Measurements from ENCODE around the gene VKORC1.
"Not testable (repeated sequence)": the region's sequence is repeated elsewhere in the genome, so short reads cannot be mapped to it uniquely, and the experiment has no call there.

VKORC1 gene

DNA sequence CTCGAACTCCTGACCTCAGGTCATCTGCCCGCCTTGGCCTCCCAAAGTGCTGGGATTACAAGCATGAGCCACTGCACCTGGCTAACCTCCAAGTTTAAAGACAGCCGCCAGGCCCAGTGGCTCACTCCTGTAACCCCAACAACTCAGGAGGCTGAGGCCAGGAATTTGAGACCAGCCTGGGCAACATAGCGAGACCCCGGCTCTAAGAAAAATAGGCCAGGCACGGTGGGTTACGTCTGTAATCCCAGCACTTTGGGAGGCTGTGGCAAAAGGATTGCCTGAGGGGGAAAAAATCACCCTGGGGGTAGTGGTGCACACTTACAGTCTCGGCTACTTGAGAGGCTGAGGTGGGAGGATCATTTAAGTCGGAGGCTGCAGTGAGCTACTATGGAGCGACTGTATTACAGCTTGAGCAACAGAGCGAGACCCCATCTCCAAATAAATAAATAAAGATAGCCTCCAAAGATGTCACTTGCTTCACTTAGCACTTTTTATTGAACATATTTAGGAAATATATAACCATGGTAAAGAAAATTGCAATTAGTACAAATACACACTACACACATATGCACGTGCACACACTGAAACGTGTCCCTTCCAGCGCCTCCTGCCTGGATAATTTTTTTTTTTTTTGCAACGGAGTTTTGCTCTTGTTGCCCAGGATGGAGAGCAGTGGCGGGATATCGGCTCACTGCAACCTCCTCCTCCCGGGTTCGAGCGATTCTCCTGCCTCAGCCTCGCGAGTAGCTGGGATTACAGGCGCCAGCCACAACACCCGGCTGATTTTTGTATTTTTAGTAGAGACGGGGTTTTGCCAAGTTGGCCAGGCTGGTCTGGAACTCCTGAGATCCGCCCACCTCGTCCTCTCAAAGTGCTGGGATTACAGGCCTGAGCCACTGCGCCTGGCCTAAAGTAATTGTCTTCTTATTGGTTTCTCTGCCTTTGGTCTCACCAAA, 12.2 kb upstream of the VKORC1 start:
- DNase-seq, result no peak

DNA sequence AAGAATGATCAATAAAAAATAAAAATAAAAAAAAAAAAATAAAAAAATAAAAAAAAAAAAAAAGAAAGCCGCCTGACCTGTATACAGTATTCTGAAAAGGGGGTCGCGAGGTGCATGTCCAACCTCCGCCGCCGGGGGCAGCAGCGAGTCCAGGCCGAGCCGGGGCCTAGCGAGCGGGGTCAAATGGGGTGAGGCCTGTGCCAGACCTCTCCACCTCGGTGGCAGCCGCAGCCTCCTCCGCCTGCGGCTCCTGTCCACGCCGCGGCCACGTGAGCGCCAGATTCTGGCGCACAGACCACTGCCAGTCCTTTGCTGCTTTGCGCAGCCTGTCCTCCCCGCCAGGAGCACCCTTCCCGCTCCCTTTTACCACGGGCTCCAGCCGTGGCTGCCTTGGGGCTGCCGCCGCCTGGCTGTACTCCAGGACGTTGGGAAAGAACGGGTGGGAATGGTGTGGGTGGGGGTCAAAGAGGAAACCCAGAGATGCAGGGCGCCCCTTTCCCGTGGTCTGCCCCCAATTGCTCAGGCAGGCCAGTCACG, 11.1 kb upstream of the VKORC1 start:
- DNase-seq, result no peak

DNA sequence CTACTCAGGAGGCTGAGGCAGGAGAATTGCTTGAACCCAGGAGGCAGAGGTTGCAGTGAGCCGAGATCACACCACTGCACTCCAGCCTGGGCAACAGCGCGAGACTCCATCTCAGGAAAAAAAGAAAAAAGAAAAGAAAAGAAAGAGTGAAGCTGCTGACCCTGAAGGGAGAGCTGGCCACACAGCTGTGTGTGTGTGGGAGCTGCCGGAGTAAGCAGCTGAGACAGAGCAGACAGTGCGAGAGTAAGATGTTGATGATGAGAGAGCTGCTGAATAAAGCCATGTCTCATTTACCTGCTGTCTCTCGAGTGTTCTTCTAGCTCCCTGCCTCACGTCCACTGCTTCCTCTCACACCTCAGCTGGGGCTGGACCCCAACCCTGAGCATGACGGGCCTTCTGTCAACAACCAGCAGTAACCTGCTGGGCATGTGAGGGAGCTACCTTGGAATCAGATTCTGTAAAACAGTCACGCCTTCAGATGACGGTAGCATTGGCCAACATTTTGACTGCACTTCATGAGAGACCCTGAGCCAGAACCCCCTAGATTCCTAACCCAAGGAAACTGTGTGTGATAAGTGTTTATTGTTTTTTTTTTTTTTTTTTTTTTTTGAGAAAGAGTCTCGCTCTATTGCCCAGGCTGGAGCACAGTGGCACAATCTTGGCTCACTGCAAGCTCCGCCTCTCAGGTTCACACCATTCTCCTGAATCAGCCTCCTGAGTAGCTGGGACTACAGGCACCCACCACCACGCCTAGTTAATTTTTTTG, 6.5 kb upstream of the VKORC1 start:
- DNase-seq, result not testable (repeated sequence)

DNA sequence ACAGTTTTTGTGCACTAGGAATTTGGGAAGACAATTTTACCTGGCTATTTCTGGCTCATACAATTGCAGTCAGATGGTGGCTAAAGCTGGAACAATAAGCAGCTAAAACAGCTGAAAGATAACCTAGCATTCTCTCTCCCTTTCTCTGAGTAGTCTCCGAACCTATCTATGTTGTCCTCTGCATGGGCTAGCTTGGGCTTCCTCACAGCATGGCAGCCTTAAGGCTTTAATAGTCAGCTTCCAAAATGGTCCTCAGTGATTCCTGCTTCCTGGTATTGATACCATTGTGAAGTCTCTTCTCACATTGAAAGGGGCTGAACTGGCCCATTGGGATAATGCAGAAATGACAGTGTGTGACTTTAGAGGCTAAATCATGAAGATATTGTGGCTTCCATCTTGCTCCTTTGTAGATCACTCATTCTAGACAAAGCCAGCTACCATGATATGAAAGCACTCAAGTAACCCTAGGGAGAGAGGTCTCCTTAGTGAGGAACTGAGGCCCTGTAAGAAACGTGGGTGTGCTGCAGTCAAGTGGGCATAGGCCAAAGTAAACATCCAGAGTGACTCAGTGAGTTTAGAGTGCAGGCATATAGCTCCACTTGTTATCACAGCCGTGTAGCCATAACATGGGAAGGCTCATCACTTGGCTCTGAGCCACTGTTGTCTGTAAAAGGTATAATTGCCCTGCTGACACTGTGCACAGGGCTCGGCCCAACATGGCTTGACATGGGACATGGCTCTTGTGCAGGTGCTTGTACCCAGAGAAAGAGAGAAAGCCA, 5.5 kb upstream of the VKORC1 start:
- DNase-seq, result no peak

DNA sequence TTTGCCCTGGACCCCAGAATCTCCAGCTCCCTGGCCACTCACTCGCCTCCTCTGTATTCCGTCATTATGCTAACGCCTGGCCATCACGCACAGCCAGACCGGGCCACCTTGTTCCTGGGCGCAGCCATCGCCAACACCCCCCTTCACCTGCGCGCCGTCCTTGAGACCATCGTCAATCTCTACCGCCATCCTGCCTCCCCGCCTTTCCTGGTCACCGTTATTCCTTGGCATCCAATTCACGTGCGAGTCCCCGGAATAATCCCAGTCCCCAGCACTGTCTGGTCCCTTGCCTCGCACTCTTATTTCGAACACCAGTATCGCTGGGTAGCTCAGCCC, 541 bp downstream of the VKORC1 start:
- no peak for DNase-seq

DNA sequence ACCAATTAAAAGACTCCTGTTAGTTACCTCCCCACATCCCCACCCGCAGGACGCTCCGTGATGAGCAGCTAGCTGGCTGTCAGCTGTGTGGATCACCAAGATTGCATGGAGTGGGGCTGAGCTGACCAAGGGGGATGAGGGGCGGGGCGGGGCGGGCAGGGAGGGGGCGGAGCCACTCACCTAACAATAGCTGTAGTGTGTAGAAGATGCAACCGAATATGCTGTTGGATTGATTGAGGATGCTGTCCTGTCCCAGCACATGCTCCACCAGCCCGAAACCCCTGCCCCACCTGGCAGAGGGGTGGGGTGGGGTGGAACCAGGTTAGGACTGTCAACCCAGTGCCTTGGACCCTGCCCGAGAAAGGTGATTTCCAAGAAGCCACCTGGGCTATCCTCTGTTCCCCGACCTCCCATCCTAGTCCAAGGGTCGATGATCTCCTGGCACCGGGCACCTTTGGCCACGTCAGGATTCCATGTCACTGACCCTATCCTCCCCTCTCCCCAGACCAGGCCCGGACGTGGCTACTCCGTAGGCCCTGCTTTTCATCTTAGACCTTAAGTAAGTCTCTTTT, 1.4 kb downstream of the VKORC1 start:
- DNase-seq, result no peak

DNA sequence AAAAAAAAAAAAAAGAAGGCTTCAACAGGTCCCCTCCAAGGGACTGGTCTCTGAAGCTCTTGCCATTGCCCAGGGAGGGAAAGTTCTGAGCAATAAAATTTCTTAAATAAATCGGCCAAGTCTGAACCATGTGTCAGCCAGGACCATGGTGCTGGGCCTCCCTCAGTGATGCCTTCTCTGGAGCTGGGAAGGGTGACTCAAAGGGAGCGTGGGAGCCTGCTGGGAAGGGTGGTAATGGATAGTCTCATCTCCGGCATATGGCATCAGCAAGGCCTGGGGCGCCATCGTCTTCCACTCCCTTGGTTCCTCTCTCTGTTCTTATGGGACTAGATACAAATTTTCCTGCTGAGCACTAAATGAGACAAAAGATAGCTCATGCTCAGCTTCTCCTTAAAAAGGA, 2.3 kb downstream of the VKORC1 start:
- DNase-seq, result no peak

DNA sequence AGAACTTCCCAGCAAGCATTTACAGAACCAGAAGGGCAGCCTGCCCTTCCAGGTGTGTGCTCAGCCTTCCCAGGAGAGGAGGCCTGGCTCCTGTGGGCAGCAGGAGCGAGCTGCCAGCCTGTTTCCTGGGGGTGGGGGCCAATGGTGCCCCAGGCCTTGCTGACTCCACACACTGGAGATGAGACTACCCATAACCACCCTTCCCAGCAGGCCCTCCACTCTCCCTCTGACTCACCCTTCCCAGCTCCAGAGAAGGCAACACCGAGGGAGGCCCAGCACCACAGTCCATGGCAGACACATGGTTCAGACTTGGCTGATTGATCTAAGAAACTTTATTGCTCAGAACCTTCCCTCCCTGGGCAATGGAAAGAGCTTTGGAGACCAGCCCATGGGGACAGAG, 4.1 kb downstream of the VKORC1 start:
- no peak for DNase-seq

DNA sequence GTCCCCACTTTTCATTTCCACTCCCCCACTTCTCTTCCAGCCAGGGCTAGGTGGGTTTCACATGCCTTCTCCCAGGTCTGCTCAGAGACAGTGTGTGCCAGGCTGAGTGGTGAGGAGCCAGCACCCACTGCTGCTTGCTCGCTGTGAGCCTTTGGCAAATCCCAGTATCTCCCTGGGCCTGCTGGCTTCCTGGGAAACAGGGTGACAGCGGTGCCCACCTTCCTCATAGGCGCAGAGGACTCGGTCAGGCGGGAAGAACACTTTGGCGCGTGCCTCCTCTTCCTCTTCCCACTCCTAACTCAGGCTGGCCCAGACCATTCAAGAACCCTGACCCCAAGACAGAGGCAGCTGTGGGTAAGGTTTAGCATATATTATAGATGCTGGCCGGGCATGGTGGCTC, 5.4 kb downstream of the VKORC1 start:
- DNase-seq, result no peak

DNA sequence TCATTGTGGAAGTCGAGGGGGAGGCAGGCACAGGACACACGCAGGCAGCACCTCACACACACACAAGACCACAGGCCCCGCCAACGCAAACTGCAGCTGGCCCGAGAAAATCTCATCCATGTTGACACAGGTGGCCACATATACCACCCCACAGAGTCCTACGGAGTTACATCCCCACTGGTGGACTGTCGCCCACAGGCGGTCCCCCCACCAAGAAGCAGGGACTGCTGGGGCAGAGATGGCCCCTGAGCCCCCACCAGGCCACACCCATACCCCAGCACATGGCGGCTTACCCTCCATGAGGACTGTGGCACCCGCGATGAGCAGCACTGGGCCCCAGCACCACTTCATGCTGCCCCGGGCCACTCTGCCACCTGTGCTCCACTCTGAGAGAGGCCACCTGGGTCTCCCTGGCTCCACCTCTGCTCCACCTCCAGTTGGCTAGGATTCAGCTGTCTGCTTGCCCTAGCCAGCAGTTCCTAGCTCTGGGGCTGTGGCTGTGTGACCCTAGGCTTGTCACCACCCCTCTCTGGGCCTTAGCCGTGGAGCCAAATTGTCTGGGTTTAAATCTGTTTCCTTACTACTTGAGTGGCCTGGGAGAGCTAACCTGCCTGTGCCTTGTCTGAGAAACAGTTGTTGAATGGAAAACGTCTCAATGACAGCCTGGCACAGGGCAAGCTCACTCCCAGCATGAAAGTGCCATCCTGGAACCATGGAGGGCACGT, 6.0 kb downstream of the VKORC1 start, which contains the start of gene PRSS53:
PRSS53 (minus strand) TSS at position 485 of the 725 bp plus-strand sequence; CDS start at position 351, 134 bp downstream.
- DNase-seq, result no peak

DNA sequence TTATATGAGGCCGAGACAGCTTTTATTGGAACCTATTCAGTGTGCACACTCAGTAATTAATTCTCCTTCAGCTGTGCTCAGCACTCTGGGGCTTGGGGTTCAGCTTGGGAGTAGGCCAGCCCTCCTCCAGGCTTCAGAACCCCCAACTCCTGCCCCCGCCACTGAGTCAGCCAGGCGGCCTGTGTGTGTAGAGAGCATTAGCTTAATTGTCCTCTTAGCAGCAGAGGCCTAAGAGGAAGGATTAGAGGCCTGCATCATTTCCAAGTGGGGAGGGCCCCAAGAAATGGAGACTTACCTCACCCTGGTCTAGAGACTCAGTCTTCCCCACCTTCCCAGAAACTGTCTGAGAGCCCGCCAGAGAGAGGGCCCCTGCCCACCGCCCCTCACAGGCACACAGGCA, 6.6 kb downstream of the VKORC1 start:
- no peak for DNase-seq

DNA sequence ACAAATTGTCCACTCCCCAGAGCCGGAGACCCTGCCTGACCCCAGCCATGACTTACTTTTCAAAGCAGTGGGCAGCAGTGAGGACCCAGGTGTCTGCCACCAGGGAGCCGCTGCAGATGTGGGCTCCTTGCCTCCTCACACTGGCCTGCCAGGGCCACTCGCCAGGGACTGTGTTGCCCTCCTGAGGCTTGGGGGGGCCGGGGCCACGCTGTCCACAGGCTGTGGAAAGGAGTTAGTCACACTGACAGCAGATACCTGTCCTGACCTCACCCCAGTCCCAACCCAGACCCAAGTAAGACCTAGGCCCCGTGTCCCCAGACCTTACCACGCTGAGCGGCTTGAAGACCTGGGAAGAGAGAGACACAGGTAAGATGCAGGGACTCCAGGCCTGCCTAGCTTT, 7.1 kb downstream of the VKORC1 start:
- DNase-seq, result no peak

DNA sequence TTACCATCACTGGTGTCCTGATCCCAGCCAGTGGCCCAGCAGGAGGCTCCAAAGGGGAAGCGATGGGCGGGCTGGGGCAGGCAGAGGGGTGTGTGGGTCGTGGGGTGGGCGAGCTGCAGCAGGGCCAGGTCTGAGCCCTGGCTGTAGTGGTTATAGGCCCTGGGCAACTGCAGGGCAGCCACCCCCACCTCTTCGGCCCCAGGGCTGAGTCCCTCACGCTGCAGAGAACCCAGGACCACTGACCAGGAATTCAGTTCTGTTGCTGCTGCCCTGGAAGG, 8.0 kb downstream of the VKORC1 start:
- DNase-seq, result no peak

DNA sequence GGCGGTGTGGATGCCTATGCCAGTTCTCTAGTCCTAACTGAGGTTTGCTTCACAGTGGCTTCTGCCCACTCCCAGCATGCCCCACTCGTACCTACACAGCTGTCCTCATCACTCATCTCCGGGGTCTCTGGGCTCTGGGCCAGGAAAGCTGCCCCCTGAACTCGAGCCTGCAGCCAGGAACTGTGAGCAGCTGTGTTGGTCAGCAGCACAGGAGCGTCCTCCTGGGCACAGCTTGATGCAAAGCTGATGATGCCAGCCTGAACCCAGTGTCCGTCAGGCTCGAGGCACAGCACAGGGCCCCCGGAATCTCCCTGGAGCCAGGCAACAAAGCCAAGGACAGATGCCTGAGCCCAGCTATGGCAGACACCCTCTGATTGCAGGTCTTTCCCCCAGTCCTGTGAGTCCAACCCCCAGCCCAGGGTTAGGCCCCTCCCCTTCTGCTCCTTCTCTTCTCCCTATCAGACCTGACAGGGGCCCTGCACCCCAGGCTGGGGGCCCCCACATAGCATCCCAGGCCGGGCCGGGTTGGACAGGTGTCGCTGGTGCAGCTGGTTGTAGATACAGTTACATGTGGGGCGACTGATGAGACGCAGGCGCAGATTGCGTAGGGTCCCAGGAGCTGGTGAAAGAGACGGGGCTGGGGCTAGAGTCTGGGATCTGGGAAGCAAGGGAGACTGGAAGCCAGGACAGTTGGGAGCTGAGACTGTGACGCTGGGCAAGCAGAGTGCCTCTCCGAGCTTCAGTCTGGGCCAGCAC, 8.5 kb downstream of the VKORC1 start:
- DNase-seq, result no peak

DNA sequence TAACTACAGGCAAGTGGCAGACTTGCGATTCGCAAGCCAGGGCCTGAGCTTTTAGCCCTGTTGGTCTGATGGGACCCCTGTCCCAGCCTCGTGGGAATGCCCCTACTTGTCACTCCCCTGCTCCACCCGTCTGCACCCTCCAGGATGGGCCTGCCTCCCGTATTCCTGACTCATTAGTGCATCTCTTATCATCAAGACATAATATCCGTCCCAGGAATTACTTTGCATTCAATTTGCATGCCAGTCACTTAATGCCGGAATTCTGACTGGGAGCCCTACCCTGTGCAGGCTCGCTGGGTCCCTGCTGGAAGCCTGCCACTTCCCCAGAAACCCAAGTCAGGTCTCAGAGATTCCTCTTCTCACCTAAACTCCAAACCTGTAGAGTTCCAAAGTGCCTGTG, 9.2 kb downstream of the VKORC1 start:
- DNase-seq, result no peak

DNA sequence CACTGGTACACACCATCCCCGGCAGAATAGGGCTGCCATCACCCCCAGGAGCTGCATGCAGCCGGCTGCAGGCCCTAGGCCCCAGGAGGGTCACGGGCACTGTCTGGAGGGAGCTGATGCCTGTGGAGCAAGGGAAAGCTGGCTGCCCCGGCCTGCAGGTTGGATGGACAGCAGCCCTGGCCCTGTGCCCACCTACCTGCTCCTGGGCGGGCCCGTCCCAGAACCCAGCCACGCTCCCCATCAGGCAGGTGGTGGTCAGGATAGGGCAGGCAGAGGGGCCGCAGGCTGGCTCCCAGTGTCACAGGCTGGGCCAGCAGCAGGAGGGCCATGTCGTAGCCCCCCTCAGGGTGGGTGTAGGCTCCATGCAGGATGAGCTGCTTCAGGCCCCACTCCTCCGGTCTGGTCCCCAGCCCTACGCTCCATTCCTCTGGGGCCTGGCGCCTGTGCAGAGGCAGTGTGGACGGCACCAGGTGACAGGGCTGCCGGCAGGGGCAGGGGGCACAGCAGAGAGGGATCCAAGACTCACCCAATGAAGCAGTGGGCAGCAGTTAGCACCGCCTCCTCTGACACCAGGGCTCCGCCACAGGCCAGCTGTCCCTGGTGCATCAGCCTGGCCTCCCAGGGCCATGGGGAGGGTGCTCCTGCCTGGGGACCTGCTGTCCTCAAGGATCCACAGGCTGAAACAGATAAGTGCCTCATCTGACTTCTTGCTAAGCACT, 9.9 kb downstream of the VKORC1 start:
- DNase-seq, result no peak

DNA sequence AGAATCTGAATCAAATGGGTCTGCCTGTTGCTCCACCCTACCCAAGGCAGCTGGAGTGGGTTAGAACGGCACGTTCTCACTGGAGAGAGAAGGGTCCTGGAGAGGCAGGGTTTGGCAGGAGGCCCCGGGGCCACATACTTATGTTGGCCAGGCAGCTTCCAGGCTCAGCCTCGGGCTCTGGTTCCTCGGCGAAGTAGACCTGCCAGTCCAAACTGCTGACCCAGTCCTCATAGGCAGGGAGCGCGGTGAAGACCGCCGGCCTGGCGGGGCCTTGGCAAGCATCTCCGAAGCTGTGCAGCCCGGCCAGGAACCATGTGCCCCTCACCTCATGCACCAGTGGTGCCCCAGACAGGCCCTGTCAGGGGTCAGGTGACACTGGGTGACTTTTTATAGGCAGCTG, 10.6 kb downstream of the VKORC1 start:
- no peak for DNase-seq

DNA sequence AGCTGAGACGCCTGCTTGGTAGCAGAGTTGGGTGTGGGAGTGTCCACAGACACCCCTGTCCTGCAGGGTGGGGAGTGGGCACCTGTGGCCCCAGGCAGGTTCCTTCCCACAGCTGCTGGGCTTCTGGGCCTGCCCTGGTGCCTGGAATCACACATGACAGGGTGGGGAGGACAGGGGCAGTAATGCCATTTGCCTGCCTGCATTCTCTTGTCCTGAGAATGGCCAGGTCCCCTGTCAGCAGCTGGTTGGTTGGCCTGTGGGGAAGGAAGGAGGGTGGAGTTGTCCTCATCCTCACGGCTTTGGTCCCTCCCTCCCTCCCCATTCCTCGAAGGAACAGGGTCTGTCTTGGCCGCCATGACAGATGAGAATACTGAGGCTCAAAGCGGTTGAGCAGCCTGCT, 11.0 kb downstream of the VKORC1 start:
- DNase-seq, result no peak

DNA sequence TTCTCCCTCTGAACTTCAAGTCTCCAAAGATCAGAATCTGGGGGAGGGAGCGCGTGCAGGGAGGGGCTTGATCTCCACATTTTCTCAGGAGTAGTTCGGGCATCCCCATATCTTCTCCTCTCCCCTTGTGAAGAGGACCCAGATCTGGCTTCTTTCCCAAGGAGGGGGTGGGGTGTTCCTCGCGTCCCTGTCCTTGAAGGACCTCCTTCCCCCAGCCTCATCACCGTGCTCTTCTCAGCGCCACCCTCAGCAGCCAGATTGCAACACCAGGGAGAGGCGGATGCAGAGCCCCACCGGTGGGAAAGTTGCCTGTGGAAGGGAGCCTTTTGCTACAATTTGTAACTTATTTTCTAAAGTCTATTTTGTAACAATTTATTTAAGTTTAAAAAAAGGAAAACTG, 11.5 kb downstream of the VKORC1 start:
- no peak for DNase-seq

DNA sequence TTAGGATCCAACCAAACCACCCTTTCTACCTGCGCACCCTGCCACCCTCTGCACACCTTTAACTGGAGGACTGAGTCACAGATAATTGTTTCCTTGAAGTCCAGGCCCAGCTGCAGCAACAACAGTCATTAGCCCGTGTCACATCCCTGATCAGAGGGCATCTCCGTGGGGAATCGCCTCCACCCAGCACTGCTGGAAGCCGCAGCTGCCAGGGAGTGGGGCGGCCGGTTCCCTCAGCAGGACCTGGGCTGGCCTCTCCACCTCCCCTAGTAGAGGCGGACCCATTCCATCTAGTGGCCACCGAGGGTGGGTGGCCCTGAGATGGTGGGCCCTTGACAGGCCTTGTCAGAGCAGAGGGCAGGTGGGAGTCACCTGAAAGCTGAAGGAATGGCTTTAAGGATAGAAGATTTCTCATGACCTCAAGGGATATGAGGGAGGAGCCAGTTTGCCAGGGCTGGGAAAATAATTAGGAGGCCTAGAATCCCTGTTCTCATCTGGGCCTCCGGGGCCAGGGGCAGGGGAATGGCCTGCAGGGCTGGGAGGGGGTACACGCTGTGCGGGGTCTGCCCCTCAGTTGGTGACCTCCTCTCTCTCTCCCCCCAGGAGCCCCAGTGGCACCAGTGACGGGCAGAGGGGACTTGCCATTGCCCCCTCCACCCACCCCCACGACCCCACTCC, 12.1 kb downstream of the VKORC1 start:
- DNase-seq, result no peak
